ENCODE data around the gene FAM13B.
"Not testable (repeated sequence)": the region's sequence is repeated elsewhere in the genome, so short reads cannot be mapped to it uniquely, and the experiment has no call there.

FAM13B gene

DNA sequence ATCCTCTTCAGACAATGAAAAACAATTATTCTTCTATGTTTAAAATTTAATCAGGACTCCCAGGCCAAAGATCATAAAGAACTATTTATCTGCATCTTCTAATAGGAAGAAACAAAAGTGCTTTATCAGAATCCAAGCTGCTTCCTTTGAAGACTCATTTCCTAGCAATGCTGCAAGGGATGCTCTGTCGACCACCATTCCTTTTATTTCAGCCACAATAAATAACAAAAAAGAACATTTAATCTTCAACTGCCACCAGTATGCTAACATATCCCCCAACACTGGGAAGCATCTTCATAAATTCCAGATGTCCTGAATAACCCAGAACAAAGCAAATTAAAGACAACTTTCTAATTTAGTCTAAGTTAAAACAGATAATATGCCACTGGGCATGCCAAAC lies 74.9 kb downstream of the FAM13B start:
- Histone ChIP-seq H3K27ac (no peak overlapping the region), H3K4me3 (ENCODE audit: low read depth, low read length) (no peak overlapping the region), H3K27me3 (replicated peaks) (no peaks in the 10 kb centered on the region), H3K36me3 (replicated peaks) (peaks cover 6% of the 10 kb centered on the region)
- TF ChIP-seq, protein P1, sequence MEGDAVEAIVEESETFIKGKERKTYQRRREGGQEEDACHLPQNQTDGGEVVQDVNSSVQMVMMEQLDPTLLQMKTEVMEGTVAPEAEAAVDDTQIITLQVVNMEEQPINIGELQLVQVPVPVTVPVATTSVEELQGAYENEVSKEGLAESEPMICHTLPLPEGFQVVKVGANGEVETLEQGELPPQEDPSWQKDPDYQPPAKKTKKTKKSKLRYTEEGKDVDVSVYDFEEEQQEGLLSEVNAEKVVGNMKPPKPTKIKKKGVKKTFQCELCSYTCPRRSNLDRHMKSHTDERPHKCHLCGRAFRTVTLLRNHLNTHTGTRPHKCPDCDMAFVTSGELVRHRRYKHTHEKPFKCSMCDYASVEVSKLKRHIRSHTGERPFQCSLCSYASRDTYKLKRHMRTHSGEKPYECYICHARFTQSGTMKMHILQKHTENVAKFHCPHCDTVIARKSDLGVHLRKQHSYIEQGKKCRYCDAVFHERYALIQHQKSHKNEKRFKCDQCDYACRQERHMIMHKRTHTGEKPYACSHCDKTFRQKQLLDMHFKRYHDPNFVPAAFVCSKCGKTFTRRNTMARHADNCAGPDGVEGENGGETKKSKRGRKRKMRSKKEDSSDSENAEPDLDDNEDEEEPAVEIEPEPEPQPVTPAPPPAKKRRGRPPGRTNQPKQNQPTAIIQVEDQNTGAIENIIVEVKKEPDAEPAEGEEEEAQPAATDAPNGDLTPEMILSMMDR (IDR thresholded peaks at IDR 0.05; ENCODE audit: low read depth, low read length, missing control alignments): no peak
- in situ Hi-C loops (cut with HindIII; ENCODE audit: low pct_ligation_motif_present, low sequenced_read_pairs): no loop called here
- no peak for DNase-seq

DNA sequence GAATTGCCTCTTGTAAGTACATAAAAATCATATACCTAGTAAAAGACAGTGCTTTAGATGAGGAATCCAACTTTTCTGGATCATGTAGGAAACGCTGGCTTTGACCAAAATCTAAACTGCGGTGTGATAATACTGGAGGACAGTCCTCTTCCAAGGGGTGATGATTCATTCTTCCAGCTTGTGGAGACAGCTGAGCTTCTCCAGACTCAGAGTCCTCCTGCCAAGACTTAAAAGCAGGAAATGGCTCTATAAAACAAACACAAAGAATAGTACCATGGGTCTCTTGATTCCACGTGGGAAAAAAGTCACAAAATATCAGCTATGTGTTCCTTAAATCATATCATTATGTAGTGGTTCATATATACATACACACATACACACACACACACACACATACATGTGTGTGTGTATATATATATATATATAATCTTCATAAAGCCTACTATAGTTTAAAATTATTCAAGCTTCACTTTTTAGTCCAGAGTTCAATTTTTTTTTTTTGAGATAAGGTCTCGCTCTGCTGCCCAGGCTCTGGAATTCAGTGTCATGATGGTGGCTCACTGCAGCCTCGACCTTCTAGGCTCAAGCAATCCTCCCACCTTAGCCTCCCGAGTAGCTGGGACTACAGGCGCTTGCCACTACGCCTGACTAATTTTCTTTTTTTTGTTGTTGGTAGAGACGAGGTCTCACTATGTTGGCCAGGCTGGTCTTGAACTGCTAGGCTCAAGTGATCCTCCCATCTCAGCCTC lies 78.6 kb downstream of the FAM13B start:
- Histone ChIP-seq H3K36me3 (replicated peaks) (peaks cover 9% of the 10 kb centered on the region), H3K27ac (peak overlapping the region; percentile 30), H3K27me3 (replicated peaks) (no peaks in the 10 kb centered on the region), H3K4me3 (ENCODE audit: low read depth, low read length) (no peak overlapping the region)
- in situ Hi-C loops (cut with HindIII; ENCODE audit: low pct_ligation_motif_present, low sequenced_read_pairs): no loop called here
- peak; percentile 88 for DNase-seq
- TF ChIP-seq, protein P1 (IDR thresholded peaks at IDR 0.05; ENCODE audit: low read depth, low read length, missing control alignments): no peak

DNA sequence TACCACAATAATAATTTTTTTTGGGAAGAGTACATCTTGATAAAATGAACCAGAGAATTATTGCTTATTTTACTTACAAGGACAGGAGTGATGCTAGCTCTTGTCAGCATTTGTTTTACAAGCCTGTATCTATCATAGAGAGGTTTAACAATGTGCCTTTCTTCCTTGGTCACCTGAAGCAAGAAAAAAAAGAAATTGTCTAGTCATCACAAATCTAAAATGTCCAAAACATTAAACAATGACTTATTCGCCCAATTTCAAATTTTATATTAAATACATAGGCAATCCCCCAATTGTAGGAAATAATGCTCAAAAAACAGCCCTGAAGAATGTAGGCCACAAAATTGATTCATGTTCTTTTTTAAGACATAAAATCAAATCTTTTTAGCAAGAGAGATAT lies 87.1 kb downstream of the FAM13B start:
- no peak for DNase-seq
- Histone ChIP-seq H3K27me3 (replicated peaks) (no peaks in the 10 kb centered on the region), H3K27ac (no peak overlapping the region), H3K4me3 (ENCODE audit: low read depth, low read length) (no peak overlapping the region), H3K36me3 (replicated peaks) (peaks cover 58% of the 10 kb centered on the region)
- in situ Hi-C loops (cut with HindIII; ENCODE audit: low pct_ligation_motif_present, low sequenced_read_pairs): no loop called here
- TF ChIP-seq, protein P1 (IDR thresholded peaks at IDR 0.05; ENCODE audit: low read depth, low read length, missing control alignments): no peak

DNA sequence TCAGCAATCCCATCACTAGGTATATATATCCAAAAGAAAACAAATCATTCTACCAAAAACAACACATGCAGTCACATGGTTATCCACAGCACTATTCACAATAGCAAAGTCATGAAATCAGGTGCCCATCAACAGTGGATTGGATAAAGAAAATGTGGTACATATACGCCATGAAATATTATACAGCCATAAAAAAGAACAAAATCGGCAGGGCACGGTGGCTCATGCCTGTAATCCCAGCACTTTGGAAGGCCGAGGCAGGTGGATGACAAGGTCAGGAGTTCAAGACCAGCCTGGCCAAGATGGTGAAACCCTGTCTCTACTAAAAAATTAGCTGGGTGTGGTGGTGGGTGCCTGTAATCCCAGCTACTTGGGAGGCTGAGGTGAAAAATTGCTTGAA lies 88.6 kb downstream of the FAM13B start:
- DNase-seq; H3K27me3 ChIP-seq (replicated peaks); H3K4me3 ChIP-seq (ENCODE audit: low read depth, low read length); H3K27ac ChIP-seq; in situ Hi-C loops (cut with HindIII; ENCODE audit: low pct_ligation_motif_present, low sequenced_read_pairs): not testable (repeated sequence)
- peaks cover 65% of the 10 kb centered on the region for H3K36me3 ChIP-seq (replicated peaks)

DNA sequence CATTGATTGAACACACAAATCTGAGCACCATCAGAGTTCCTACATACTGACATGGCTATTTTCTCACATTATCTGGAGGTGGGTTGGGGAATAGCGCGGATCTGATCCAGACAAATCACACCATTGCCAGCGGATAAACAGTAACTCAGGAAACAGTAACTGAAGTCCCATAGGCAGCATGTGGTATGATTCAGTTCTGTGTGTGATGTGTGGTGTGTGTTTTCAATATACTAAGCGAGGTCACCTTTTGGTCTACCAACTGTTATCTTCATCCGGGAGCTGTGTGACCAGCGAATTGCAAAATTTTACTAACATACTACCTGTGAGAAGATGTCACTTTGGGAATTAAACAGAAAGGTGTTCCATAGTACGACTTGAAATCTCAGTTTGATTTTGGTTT lies 93.5 kb downstream of the FAM13B start:
- Histone ChIP-seq H3K27me3 (replicated peaks) (no peaks in the 10 kb centered on the region), H3K27ac (no peak overlapping the region), H3K4me3 (ENCODE audit: low read depth, low read length) (no peak overlapping the region), H3K36me3 (replicated peaks) (peaks cover 47% of the 10 kb centered on the region)
- TF ChIP-seq, protein P1 (IDR thresholded peaks at IDR 0.05; ENCODE audit: low read depth, low read length, missing control alignments): no peak
- no peak for DNase-seq
- in situ Hi-C loops (cut with HindIII; ENCODE audit: low pct_ligation_motif_present, low sequenced_read_pairs): no loop called here

DNA sequence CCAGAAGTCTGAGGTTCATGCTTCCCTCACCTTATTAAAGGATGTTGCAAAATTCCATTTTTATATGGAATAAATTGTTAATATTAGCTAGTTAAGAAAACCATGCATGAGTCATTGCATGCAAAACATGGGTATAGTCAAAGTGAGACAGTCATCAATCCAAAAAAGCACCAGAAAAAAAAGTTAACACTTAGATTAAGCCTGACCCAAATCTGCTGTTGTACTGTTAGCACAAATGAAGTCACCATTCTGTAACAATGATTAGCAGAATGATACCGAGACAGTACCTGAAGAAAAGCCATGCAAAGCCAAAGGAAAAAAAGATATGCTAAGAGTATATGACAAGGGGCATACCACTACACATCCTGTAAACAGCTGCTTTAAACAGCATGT lies 94.1 kb downstream of the FAM13B start:
- no peak overlapping the region for H3K4me3 ChIP-seq (ENCODE audit: low read depth, low read length)
- in situ Hi-C loops (cut with HindIII; ENCODE audit: low pct_ligation_motif_present, low sequenced_read_pairs): no loop called here
- no peak for DNase-seq
- H3K36me3 ChIP-seq (replicated peaks): peaks cover 42% of the 10 kb centered on the region
- TF ChIP-seq, protein P1 (IDR thresholded peaks at IDR 0.05; ENCODE audit: low read depth, low read length, missing control alignments): no peak
- H3K27ac ChIP-seq: no peak overlapping the region
- no peaks in the 10 kb centered on the region for H3K27me3 ChIP-seq (replicated peaks)

Measured in brain microvascular endothelial cell (primary cell).